Panc1 (cell line): ENCODE measurements around the gene SUSD6. TPM values are rescaled to one million over a fixed set of nuclear protein-coding genes. Genes with fewer than 3 reads are reported as not detected.
A peak's percentile ranks its signal among the peaks of the same experiment; 100 is the strongest.

ENCODE experiments used
- ATAC-seq: fragments of 200-7000 bp; cut with Tn5 transposase; 2 replicates; pipeline ENCODE4 v1.9.1; 2020; ENCODE audit warnings: mild to moderate bottlenecking, moderate library complexity
- BruUV-seq: library from RNA; stranded (reverse); fragments of 400-500 nt; replicated peaks from 2 replicates; lab custom pipeline; 2021; lab: Mats Ljungman, UMichigan
- CTCF ChIA-PET: fragments of 300-600 bp; sonication (Branson Sonifier 250); formaldehyde crosslinking; loops from one replicate; lab custom pipeline; 2022; ENCODE audit warnings: antibody characterized with exemption; lab: Charles Lee
- POLR2A ChIA-PET: fragments of 300-600 bp; sonication (Branson Sonifier 250); formaldehyde crosslinking; loops from one replicate; lab custom pipeline; 2022; ENCODE audit warnings: antibody characterized with exemption; lab: Charles Lee
- DNase-seq: peaks from one replicate; pipeline ENCODE4 v3.0.0-alpha.2; 2010; ENCODE audit warnings: low read depth, low spot score
- H3K27ac ChIP-seq: 2 replicates; pipeline ENCODE4 v1.5.1; 2011; ENCODE audit warnings: mild to moderate bottlenecking, low read length, inconsistent platforms
- H3K27me3 ChIP-seq: fragments of 200-500 bp; sonication (Bioruptor generic); 2 replicates; pipeline ENCODE4 v1.6.0; 2014; ENCODE audit warnings: low read length, inconsistent platforms; ENCODE audit not compliant: control insufficient read depth, insufficient read depth
- H3K36me3 ChIP-seq: fragments of 200-500 bp; sonication (Bioruptor generic); 2 replicates; pipeline ENCODE4 v1.5.1; 2014; ENCODE audit warnings: inconsistent platforms, mild to moderate bottlenecking, low read length, moderate library complexity; ENCODE audit not compliant: control insufficient read depth, insufficient read depth
- H3K4me1 ChIP-seq: 2 replicates; pipeline ENCODE4 v1.5.1; 2011; ENCODE audit warnings: inconsistent platforms, mild to moderate bottlenecking, low read length, moderate library complexity; ENCODE audit not compliant: control insufficient read depth, insufficient read depth
- H3K4me3 ChIP-seq, 2 experiments: 2 replicates each; pipeline ENCODE4 v1.5.1; 2011 to 2012; ENCODE audit warnings: low read depth in 2 of 2, low read length in 2 of 2, mild to moderate bottlenecking in 2 of 2, inconsistent platforms in 1 of 2, moderate library complexity in 1 of 2
- H3K9me3 ChIP-seq: fragments of 200-500 bp; sonication (Bioruptor generic); 2 replicates; pipeline ENCODE4 v1.5.1; 2014; ENCODE audit warnings: low read depth, mild to moderate bottlenecking, inconsistent platforms, low read length, moderate library complexity; ENCODE audit not compliant: control insufficient read depth, insufficient read depth
- CTCF ChIP-seq: fragments of 450-650 bp; IDR thresholded peaks from 2 replicates; pipeline ENCODE4 v1.5.1; 2017; ENCODE audit warnings: mild to moderate bottlenecking
- POLR2AphosphoS5 ChIP-seq: IDR thresholded peaks from 2 replicates; pipeline ENCODE4 v1.6.1; 2012; ENCODE audit warnings: mild to moderate bottlenecking, low read depth, low read length, moderate library complexity
- REST ChIP-seq, 2 experiments: IDR thresholded peaks; 2 replicates each; pipeline ENCODE4 v1.6.1; 2011 to 2012; ENCODE audit warnings: low read depth in 2 of 2, control low read depth in 1 of 2, low read length in 1 of 2, mild to moderate bottlenecking in 1 of 2, moderate library complexity in 1 of 2; ENCODE audit not compliant: insufficient read depth in 1 of 2
- SIN3A ChIP-seq: IDR thresholded peaks from 2 replicates; pipeline ENCODE4 v1.6.1; 2012; ENCODE audit warnings: low read depth, mild to moderate bottlenecking, low read length, moderate library complexity, borderline replicate concordance; ENCODE audit not compliant: insufficient read depth
- TCF7L2 ChIP-seq: IDR thresholded peaks from 2 replicates; pipeline ENCODE4 v1.6.1; 2011; ENCODE audit warnings: mild to moderate bottlenecking, low read depth, low read length, inconsistent platforms
- in situ Hi-C: cut with HindIII; loops from 2 replicates; pipeline ENCODE4 v1.10.0; 2016; ENCODE audit warnings: low sequenced_read_pairs, low pct_unique_long_range_greater_than_20kb
- intact Hi-C: fragments of 100-400 bp; cut with micrococcal nuclease; formaldehyde crosslinking; loops from one replicate; pipeline ENCODE4 v1.10.0; 2022; ENCODE audit not compliant: unreplicated experiment
- total RNA-seq: library from RNA; stranded (reverse); gene quantifications from one replicate; pipeline ENCODE4 v1.2.1, GENCODE V29; 2021; ENCODE audit not compliant: unreplicated experiment

The SUSD6 gene
- total RNA-seq, 1 experiment from 2014 or later: 10.9 TPM

GRCh38 chr14:69571449-69572029, 39.9 kb upstream of the SUSD6 start:
- intact Hi-C loops: loop anchor here (5.0 kb wide), 1 partner anchor 34 kb away; no protein-coding TSS in a partner anchor

More at GRCh38 chr14:69571449-69572029, 39.9 kb upstream of the SUSD6 start:
- H3K9me3 ChIP-seq: no peaks in the 10 kb centered on the region
- TF ChIP-seq SIN3A: no peak
- no peak for TF ChIP-seq CTCF
- no peak for TF ChIP-seq REST (IDR thresholded peaks at IDR 0.05; ENCODE audit: insufficient read depth in 1 of 2, low read depth in 2 of 2, low read length in 1 of 2)
- no peak for TF ChIP-seq POLR2AphosphoS5
- TF ChIP-seq TCF7L2: no peak
- CTCF ChIA-PET: no interaction called here
- H3K27ac ChIP-seq: no peak overlapping the region
- in situ Hi-C loops: no loop called here
- ATAC-seq (peak; percentile 33; the same call in 1 of the 2 replicates), DNase-seq (no peak)
- peak overlapping the region; percentile 16 to 26; a peak in 2 of 4 replicates for H3K4me3 ChIP-seq
- POLR2A ChIA-PET: no interaction called here
- H3K27me3 ChIP-seq: peaks cover 14% of the 10 kb centered on the region
- no peaks in the 10 kb centered on the region for H3K36me3 ChIP-seq
- BruUV-seq: no TSS peak
- no peaks in the 10 kb centered on the region for H3K4me1 ChIP-seq
